ENCODE data around the gene PAX2.

DNA sequence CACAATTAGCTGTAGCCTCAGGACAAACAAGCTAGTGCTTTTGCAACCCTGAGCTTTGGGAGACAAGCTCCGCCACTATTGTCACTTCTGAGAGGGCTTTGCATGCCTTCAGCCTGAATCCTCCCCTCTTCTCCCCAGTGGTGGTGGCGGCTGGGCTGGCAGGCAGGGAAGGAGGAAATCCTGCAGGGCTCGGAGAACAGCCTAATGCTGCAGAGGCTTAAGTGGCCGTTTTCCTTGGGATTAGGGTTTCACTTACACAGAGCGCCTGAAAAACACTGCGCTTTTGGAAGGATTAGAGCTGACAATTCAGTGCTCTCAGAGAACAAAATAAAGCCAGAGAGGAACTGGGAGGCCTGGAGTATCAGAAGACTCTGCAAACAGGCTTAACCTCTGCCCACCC is 71.3 kb downstream of the PAX2 start:
- TF ChIP-seq, protein P1, sequence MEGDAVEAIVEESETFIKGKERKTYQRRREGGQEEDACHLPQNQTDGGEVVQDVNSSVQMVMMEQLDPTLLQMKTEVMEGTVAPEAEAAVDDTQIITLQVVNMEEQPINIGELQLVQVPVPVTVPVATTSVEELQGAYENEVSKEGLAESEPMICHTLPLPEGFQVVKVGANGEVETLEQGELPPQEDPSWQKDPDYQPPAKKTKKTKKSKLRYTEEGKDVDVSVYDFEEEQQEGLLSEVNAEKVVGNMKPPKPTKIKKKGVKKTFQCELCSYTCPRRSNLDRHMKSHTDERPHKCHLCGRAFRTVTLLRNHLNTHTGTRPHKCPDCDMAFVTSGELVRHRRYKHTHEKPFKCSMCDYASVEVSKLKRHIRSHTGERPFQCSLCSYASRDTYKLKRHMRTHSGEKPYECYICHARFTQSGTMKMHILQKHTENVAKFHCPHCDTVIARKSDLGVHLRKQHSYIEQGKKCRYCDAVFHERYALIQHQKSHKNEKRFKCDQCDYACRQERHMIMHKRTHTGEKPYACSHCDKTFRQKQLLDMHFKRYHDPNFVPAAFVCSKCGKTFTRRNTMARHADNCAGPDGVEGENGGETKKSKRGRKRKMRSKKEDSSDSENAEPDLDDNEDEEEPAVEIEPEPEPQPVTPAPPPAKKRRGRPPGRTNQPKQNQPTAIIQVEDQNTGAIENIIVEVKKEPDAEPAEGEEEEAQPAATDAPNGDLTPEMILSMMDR (IDR thresholded peaks at IDR 0.05; ENCODE audit: insufficient read depth, low read length, poor library complexity, severe bottlenecking) = no peak
- no peak for TF ChIP-seq EZH2phosphoT487 (conservative IDR thresholded peaks at IDR 0.05; ENCODE audit: low read length)
